Karpas-422 (cell line): Measurements from ENCODE around the gene HES3. TPM values are rescaled to one million over a fixed set of nuclear protein-coding genes. Genes with fewer than 3 reads are reported as not detected.
A peak's percentile ranks its signal among the peaks of the same experiment; 100 is the strongest.

Experiments used
- DNase-seq: peaks from one replicate; pipeline ENCODE4 v3.0.0-alpha.2; 2015
- H2AFZ ChIP-seq: fragments of 200-600 bp; sonication (generic); 2 replicates; pipeline ENCODE4 v1.6.1; 2014; ENCODE audit warnings: antibody characterized with exemption, low read length, mixed read lengths
- H3K27ac ChIP-seq: fragments of 200-600 bp; sonication (generic); 2 replicates; pipeline ENCODE4 v1.5.1; 2014; ENCODE audit warnings: mild to moderate bottlenecking, low read length, moderate library complexity
- H3K27me3 ChIP-seq: fragments of 200-600 bp; sonication (generic); 2 replicates; pipeline ENCODE4 v1.6.1; 2014; ENCODE audit warnings: low read length, mixed read lengths
- H3K36me3 ChIP-seq: fragments of 200-600 bp; sonication (generic); 2 replicates; pipeline ENCODE4 v1.6.1; 2014; ENCODE audit warnings: low read length, mixed read lengths; ENCODE audit not compliant: insufficient read depth
- H3K4me1 ChIP-seq: fragments of 200-600 bp; sonication (generic); 2 replicates; pipeline ENCODE4 v1.6.1; 2014; ENCODE audit warnings: mild to moderate bottlenecking, low read length, mixed read lengths
- H3K4me2 ChIP-seq: fragments of 200-600 bp; sonication (generic); 2 replicates; pipeline ENCODE4 v1.6.1; 2014; ENCODE audit warnings: low read length, low read depth, mild to moderate bottlenecking; ENCODE audit not compliant: poor library complexity, severe bottlenecking
- H3K4me3 ChIP-seq: fragments of 200-600 bp; sonication (generic); 2 replicates; pipeline ENCODE4 v1.5.1; 2014; ENCODE audit warnings: mild to moderate bottlenecking, antibody characterized with exemption, low read length, mixed read lengths
- H3K79me2 ChIP-seq: fragments of 200-600 bp; sonication (generic); 2 replicates; pipeline ENCODE4 v1.6.1; 2014; ENCODE audit warnings: mild to moderate bottlenecking, low read length, mixed read lengths
- H3K9ac ChIP-seq: fragments of 200-600 bp; sonication (generic); 2 replicates; pipeline ENCODE4 v1.6.0; 2014; ENCODE audit warnings: low read length
- H3K9me2 ChIP-seq: fragments of 200-600 bp; sonication (generic), shearing (Covaris generic); replicated peaks from 2 replicates; pipeline ENCODE4 v1.6.0; 2014; ENCODE audit warnings: mild to moderate bottlenecking, low read length, moderate library complexity; ENCODE audit not compliant: insufficient read depth
- H3K9me3 ChIP-seq: fragments of 300-700, 200-600 bp; sonication (generic); 2 replicates; pipeline ENCODE4 v1.6.1; 2014; ENCODE audit warnings: low read length, mixed read lengths
- H4K20me1 ChIP-seq: fragments of 200-600 bp; sonication (generic); 2 replicates; pipeline ENCODE4 v1.6.1; 2014; ENCODE audit warnings: mild to moderate bottlenecking, antibody characterized with exemption, low read length, low read depth; ENCODE audit not compliant: insufficient read depth
- total RNA-seq: library from RNA; depleted of rRNA; stranded (reverse); fragments of >200 nt; shearing (Covaris generic); gene quantifications from 2 replicates; pipeline ENCODE4 v1.2.3, GENCODE V29; 2014; ENCODE audit warnings: low replicate concordance

HES3 gene
- total RNA-seq, 1 experiment from 2014 or later: not detected

DNA sequence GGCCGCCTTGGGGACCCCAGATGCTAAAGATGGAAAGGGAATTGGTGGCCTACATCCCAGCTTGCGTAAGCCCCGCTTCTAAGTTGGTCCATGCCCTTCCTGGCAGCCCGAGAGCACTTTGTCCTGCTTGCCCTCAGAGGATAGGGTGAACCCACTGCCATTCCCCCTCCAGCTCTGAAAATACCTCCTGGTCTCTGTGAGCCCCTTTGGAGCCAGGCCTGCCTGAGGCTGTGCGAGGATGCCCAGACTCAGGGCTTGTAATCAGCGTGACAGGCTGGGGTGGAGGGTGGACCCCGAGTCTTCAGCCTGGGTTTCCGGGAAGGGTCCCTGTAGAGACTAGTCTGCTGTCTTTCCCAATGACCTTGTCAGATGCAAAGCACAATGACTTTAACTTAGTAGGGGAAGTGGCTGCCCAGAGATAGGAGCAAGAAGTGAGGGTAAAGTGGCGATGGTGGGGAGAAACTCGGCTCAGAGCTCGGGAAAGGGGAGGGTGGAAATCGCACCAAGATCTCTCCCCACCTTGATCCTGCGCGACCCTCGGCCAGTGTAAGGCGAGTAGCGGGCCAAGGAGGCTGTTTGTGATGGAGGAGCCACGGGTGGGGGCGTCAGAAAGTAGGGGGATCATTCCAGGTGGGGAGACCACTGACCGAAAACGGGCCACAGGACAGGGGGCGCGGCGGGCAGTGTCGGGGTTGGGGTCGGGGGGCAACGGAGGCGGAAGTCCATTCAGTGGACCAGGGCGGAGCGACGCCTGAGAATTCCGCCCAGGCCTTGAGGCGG is 2.7 kb upstream of the HES3 start:
- H3K4me2 ChIP-seq: no peak overlapping the region
- H3K36me3 ChIP-seq: no peaks in the 10 kb centered on the region
- H3K27me3 ChIP-seq: no peaks in the 10 kb centered on the region

DNA sequence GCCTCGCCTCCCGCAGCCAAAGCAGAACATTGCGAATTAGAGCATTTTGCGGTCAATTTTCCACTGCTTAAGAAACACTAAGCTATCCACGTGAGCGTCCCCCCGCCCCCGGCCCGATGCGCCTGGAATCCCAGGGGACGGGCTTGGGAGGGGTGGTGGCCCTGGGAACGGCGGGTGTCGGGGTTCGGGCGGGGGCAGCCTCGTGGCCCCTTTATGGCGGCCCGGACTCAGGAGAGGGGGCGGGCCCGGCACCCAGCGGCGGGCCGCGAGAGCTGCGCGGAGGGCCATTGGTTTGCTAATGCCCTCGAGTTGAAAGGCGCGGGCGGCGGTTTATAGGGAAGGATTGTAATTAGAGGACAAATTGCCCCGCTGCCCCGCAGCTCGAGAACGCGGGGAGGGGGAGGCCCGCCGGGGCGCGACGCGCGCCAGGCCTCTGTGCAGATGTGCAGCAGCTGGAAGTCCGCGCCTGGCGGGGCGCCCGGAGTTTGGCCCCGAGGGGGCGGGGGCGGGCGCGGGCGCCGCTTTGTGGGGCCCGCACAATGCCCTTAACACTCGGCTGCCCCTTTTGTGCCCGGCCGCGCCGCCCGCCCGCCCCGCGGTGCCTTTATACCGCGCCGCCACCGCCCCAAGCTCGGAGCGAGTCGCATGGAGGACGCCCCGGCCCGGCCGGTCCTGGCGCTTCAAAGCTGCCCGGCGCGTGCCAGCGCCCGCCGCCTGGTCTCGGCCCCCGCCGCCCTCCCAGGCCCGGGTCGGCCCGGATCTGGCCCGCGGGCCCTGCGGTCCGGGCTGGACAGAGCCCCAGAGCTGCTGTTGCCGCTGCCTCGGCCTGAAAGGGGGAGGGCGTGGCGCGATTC is 1.9 kb upstream of the HES3 start:
- Histone ChIP-seq H3K9me2 (no peaks in the 10 kb centered on the region), H3K4me2 (no peak overlapping the region)

More for the DNA sequence above, 2.7 kb upstream of the HES3 start:
- no peak overlapping the region for H2AFZ ChIP-seq
- no peak overlapping the region for H3K9ac ChIP-seq
- DNase-seq: no peak
- no peaks in the 10 kb centered on the region for H3K79me2 ChIP-seq
- no peaks in the 10 kb centered on the region for H3K9me2 ChIP-seq
- H3K4me3 ChIP-seq: no peak overlapping the region
- H3K27ac ChIP-seq: no peak overlapping the region
- H4K20me1 ChIP-seq: peaks cover 9% of the 10 kb centered on the region
- H3K9me3 ChIP-seq: no peaks in the 10 kb centered on the region
- peaks cover 13% of the 10 kb centered on the region for H3K4me1 ChIP-seq

GRCh38 chr1:6243053-6243834 is 735 bp upstream of the HES3 start:
- H4K20me1 ChIP-seq: peaks cover 12% of the 10 kb centered on the region
- H3K4me2 ChIP-seq: no peak overlapping the region
- H3K27me3 ChIP-seq: no peaks in the 10 kb centered on the region
- H3K9me3 ChIP-seq: no peaks in the 10 kb centered on the region
- H3K9me2 ChIP-seq: no peaks in the 10 kb centered on the region
- H3K27ac ChIP-seq: no peak overlapping the region
- DNase-seq: no peak
- no peaks in the 10 kb centered on the region for H3K79me2 ChIP-seq
- H3K36me3 ChIP-seq: no peaks in the 10 kb centered on the region
- no peak overlapping the region for H3K4me3 ChIP-seq
- H3K4me1 ChIP-seq: peaks cover 15% of the 10 kb centered on the region
- H2AFZ ChIP-seq: no peak overlapping the region
- H3K9ac ChIP-seq: no peak overlapping the region

More for the DNA sequence above, 1.9 kb upstream of the HES3 start:
- no peaks in the 10 kb centered on the region for H3K79me2 ChIP-seq
- peaks cover 12% of the 10 kb centered on the region for H4K20me1 ChIP-seq
- H3K4me3 ChIP-seq: no peak overlapping the region
- no peak overlapping the region for H2AFZ ChIP-seq
- H3K4me1 ChIP-seq: peaks cover 15% of the 10 kb centered on the region
- DNase-seq: no peak
- H3K27ac ChIP-seq: no peak overlapping the region
- H3K9ac ChIP-seq: no peak overlapping the region
- H3K36me3 ChIP-seq: no peaks in the 10 kb centered on the region
- H3K9me3 ChIP-seq: no peaks in the 10 kb centered on the region
- H3K27me3 ChIP-seq: no peaks in the 10 kb centered on the region

- Histone ChIP-seq H3K4me3 (no peak overlapping the region), H3K9me3 (no peaks in the 10 kb centered on the region), H3K9me2 (no peaks in the 10 kb centered on the region), H3K36me3 (no peaks in the 10 kb centered on the region), H3K79me2 (no peaks in the 10 kb centered on the region), H2AFZ (no peak overlapping the region), H3K4me2 (no peak overlapping the region), H3K27me3 (no peaks in the 10 kb centered on the region), H3K27ac (no peak overlapping the region), H3K4me1 (peaks cover 15% of the 10 kb centered on the region), H4K20me1 (peaks cover 12% of the 10 kb centered on the region), H3K9ac (no peak overlapping the region)
- DNase-seq: no peak
Measured at GRCh38 chr1:6244401-6245049, 546 bp downstream of the HES3 start.

- no peaks in the 10 kb centered on the region for H3K9me2 ChIP-seq
- no peaks in the 10 kb centered on the region for H3K9me3 ChIP-seq
- peak overlapping the region; percentile 45; the same call in 1 of the 2 replicates for H3K4me3 ChIP-seq
- DNase-seq: peak; percentile 95
- peak overlapping the region; percentile 60 for H3K4me2 ChIP-seq
- H3K79me2 ChIP-seq: no peaks in the 10 kb centered on the region
- H3K27me3 ChIP-seq: no peaks in the 10 kb centered on the region
- no peak overlapping the region for H2AFZ ChIP-seq
- H3K36me3 ChIP-seq: no peaks in the 10 kb centered on the region
- peaks cover 15% of the 10 kb centered on the region for H3K4me1 ChIP-seq
- H4K20me1 ChIP-seq: peaks cover 12% of the 10 kb centered on the region
- H3K27ac ChIP-seq: no peak overlapping the region
- H3K9ac ChIP-seq: no peak overlapping the region
Measured at GRCh38 chr1:6245086-6245868, 1.3 kb downstream of the HES3 start.

- peaks cover 15% of the 10 kb centered on the region for H3K4me1 ChIP-seq
- peak; percentile 88 for DNase-seq
- H3K4me2 ChIP-seq: peak overlapping the region; percentile 60
- H4K20me1 ChIP-seq: peaks cover 12% of the 10 kb centered on the region
- no peaks in the 10 kb centered on the region for H3K9me3 ChIP-seq
- H3K9ac ChIP-seq: no peak overlapping the region
- H3K36me3 ChIP-seq: no peaks in the 10 kb centered on the region
- peak overlapping the region; percentile 45; the same call in 1 of the 2 replicates for H3K4me3 ChIP-seq
- no peaks in the 10 kb centered on the region for H3K9me2 ChIP-seq
- no peaks in the 10 kb centered on the region for H3K27me3 ChIP-seq
- no peak overlapping the region for H2AFZ ChIP-seq
- no peak overlapping the region for H3K27ac ChIP-seq
- H3K79me2 ChIP-seq: no peaks in the 10 kb centered on the region
Measured at GRCh38 chr1:6245869-6246496, 2.0 kb downstream of the HES3 start.
